Liver (tissue), 3 donors: ENCODE results near the gene PCDH19.

Experiments
- ATF3 ChIP-seq: IDR thresholded peaks from 2 replicates; pipeline ENCODE4 v1.6.1; 2016; ENCODE audit warnings: antibody characterized with exemption
- EGR1 ChIP-seq, 2 donors: IDR thresholded peaks; 2 replicates each; pipeline ENCODE4 v1.6.1; 2016 to 2018; ENCODE audit warnings: antibody characterized with exemption in 2 of 2, low read depth in 2 of 2
- GABPA ChIP-seq, 2 donors: IDR thresholded peaks in 1 of 2; conservative IDR thresholded peaks in 1 of 2; 2 replicates each; pipeline ENCODE4 v1.6.1; 2016; ENCODE audit warnings: antibody characterized with exemption in 2 of 2, mild to moderate bottlenecking in 1 of 2, moderate library complexity in 1 of 2
- HNF4G ChIP-seq: IDR thresholded peaks from 2 replicates; pipeline ENCODE4 v1.6.1; 2016; ENCODE audit warnings: antibody characterized with exemption
- JUND ChIP-seq, 2 donors: IDR thresholded peaks; 2 replicates each; pipeline ENCODE4 v1.6.1; 2016; ENCODE audit warnings: antibody characterized with exemption in 2 of 2
- MAX ChIP-seq: IDR thresholded peaks from 2 replicates; pipeline ENCODE4 v1.6.1; 2016; ENCODE audit warnings: antibody characterized with exemption
- RAD21 ChIP-seq, 2 donors: IDR thresholded peaks; 2 replicates each; pipeline ENCODE4 v1.6.1; 2016; ENCODE audit warnings: antibody characterized with exemption in 2 of 2, mild to moderate bottlenecking in 2 of 2
- REST ChIP-seq: IDR thresholded peaks from 2 replicates; pipeline ENCODE4 v1.6.1; 2016; ENCODE audit warnings: antibody characterized with exemption, mild to moderate bottlenecking
- RXRA ChIP-seq, 2 donors: IDR thresholded peaks; 2 replicates each; pipeline ENCODE4 v1.6.1; 2017 to 2018; ENCODE audit warnings: antibody characterized with exemption in 2 of 2, mild to moderate bottlenecking in 1 of 2
- SP1 ChIP-seq: IDR thresholded peaks from 2 replicates; pipeline ENCODE4 v1.6.1; 2018; ENCODE audit warnings: antibody characterized with exemption, mild to moderate bottlenecking
- ZBTB33 ChIP-seq: IDR thresholded peaks from 2 replicates; pipeline ENCODE4 v1.6.1; 2016; ENCODE audit warnings: antibody characterized with exemption
- TF ChIP-seq, protein P1 (sequence below): fragments of 150-350 bp; IDR thresholded peaks from 2 replicates; pipeline ENCODE4 v1.5.1; 2017; ENCODE audit warnings: improper control_type of control experiment, low read depth, low read length; ENCODE audit not compliant: missing input control
- donor health status: healthy.
- donor health status: healthy.

DNA sequence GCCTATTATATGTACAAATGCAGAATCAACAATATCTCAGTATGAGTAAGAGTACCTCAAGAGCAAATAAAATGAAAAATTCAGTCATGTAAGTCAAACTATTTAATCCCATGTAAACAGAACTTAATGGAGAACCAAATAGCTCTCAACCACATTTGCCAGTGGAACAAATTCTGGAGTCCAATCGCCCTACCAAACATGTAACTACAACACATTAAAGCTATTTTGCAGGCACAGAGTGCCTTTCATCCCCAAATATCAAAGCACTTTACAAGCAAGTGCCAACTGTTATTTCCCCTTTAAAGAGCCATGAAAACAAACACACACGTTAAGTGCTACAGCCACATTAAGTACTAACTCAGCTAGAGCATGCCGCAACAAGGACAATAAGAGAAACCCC is 51.3 kb downstream of the PCDH19 start:
- TF ChIP-seq, protein P1, sequence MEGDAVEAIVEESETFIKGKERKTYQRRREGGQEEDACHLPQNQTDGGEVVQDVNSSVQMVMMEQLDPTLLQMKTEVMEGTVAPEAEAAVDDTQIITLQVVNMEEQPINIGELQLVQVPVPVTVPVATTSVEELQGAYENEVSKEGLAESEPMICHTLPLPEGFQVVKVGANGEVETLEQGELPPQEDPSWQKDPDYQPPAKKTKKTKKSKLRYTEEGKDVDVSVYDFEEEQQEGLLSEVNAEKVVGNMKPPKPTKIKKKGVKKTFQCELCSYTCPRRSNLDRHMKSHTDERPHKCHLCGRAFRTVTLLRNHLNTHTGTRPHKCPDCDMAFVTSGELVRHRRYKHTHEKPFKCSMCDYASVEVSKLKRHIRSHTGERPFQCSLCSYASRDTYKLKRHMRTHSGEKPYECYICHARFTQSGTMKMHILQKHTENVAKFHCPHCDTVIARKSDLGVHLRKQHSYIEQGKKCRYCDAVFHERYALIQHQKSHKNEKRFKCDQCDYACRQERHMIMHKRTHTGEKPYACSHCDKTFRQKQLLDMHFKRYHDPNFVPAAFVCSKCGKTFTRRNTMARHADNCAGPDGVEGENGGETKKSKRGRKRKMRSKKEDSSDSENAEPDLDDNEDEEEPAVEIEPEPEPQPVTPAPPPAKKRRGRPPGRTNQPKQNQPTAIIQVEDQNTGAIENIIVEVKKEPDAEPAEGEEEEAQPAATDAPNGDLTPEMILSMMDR, result no peak
- TF ChIP-seq MAX, result no peak
- TF ChIP-seq RAD21 (IDR thresholded peaks at IDR 0.05), result no peak
- TF ChIP-seq ZBTB33, result no peak
- no peak for TF ChIP-seq REST
- TF ChIP-seq RXRA (IDR thresholded peaks at IDR 0.05), result no peak
- TF ChIP-seq SP1, result no peak
- TF ChIP-seq ATF3, result no peak
- no peak for TF ChIP-seq GABPA (IDR thresholded peaks at IDR 0.05 in 1 of 2, conservative IDR thresholded peaks at IDR 0.05 in 1 of 2)
- TF ChIP-seq JUND (IDR thresholded peaks at IDR 0.05), result no peak
- TF ChIP-seq HNF4G, result no peak
- no peak for TF ChIP-seq EGR1 (IDR thresholded peaks at IDR 0.05; ENCODE audit: low read depth in 2 of 2)
